ENCODE measurements around the gene ADD3.

- no peak for TF ChIP-seq CTCF (IDR thresholded peaks at IDR 0.05)
- TF ChIP-seq EP300 (IDR thresholded peaks at IDR 0.05), result no peak
Measured at GRCh38 chr10:110051487-110051886, 43.7 kb downstream of the ADD3 start.

Data from ovary (tissue), 3 donors.